Glutamatergic neuron (in vitro differentiated cells): Measurements from ENCODE around the gene MEN1. TPM values are rescaled to one million over a fixed set of nuclear protein-coding genes. Genes with fewer than 3 reads are reported as not detected.

Experiments used
- DNase-seq: peaks from one replicate; pipeline ENCODE4 v3.0.0; 2022
- H3K27ac Mint-ChIP-seq: one replicate; pipeline ENCODE4 v1.8.0; 2020; ENCODE audit warnings: mild to moderate bottlenecking, mixed read lengths, inconsistent platforms; ENCODE audit not compliant: unreplicated experiment
- H3K27me3 Mint-ChIP-seq: one replicate; pipeline ENCODE4 v1.8.0; 2020; ENCODE audit warnings: mild to moderate bottlenecking, moderate library complexity, mixed read lengths, inconsistent platforms; ENCODE audit not compliant: unreplicated experiment
- H3K36me3 Mint-ChIP-seq: one replicate; pipeline ENCODE4 v1.8.0; 2020; ENCODE audit warnings: mild to moderate bottlenecking, mixed read lengths, inconsistent platforms; ENCODE audit not compliant: unreplicated experiment
- H3K4me1 Mint-ChIP-seq: one replicate; pipeline ENCODE4 v1.8.0; 2020; ENCODE audit warnings: mild to moderate bottlenecking, low read depth, mixed read lengths, inconsistent platforms; ENCODE audit not compliant: unreplicated experiment
- H3K4me3 Mint-ChIP-seq: one replicate; pipeline ENCODE4 v1.8.0; 2020; ENCODE audit warnings: mild to moderate bottlenecking, mixed read lengths, inconsistent platforms; ENCODE audit not compliant: unreplicated experiment
- H3K9me3 Mint-ChIP-seq: one replicate; pipeline ENCODE4 v1.8.0; 2020; ENCODE audit warnings: mild to moderate bottlenecking, moderate library complexity, mixed read lengths, inconsistent platforms; ENCODE audit not compliant: unreplicated experiment
- total RNA-seq: library from RNA; stranded (reverse); fragmentation: NEBNext Ultra II Directional; extraction: Animal tissue kit (Norgen Biotek cat#: 25700); gene quantifications from one replicate; pipeline ENCODE4 v1.2.1, GENCODE V29; 2021; ENCODE audit not compliant: unreplicated experiment
- TF ChIP-seq, protein P1 (sequence below): fragments of 200-600 bp; sonication (generic); IDR thresholded peaks from one replicate; pipeline ENCODE4 v1.5.0; 2021; ENCODE audit not compliant: partially characterized antibody, unreplicated experiment

MEN1 gene
- total RNA-seq, 1 donor from 2014 or later = 39.7 TPM

DNA sequence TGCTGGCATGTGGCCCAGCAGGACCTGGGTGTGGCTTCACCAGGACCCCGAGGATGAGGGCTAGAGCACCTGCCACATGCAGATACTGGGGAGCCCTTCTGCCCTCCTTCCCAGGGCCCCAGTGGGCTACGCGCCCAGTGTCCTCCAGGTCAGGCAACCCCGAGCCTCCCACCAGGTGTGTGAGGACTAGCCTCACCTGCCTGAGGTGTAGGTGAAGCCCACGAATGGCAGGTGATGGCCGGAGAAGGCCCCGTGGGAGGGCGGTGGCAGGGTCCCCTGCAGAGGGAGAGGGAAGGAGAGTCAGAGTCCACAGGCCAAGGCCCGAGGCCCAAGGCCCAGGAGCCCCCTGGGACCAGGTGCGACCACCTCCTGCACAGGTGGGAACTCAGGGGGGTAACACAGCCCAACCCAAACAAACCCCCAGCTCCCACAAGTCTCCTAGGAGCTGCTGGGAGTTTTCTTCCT is 27.6 kb upstream of the MEN1 start:
- peaks cover 1% of the 10 kb centered on the region for H3K9me3 Mint-ChIP-seq
- H3K27ac Mint-ChIP-seq = no peak overlapping the region
- H3K36me3 Mint-ChIP-seq = peaks cover 4% of the 10 kb centered on the region
- peaks cover 1% of the 10 kb centered on the region for H3K4me1 Mint-ChIP-seq
- no peak overlapping the region for H3K4me3 Mint-ChIP-seq
- DNase-seq = no peak
- H3K27me3 Mint-ChIP-seq = peaks cover 11% of the 10 kb centered on the region
- TF ChIP-seq, protein P1, sequence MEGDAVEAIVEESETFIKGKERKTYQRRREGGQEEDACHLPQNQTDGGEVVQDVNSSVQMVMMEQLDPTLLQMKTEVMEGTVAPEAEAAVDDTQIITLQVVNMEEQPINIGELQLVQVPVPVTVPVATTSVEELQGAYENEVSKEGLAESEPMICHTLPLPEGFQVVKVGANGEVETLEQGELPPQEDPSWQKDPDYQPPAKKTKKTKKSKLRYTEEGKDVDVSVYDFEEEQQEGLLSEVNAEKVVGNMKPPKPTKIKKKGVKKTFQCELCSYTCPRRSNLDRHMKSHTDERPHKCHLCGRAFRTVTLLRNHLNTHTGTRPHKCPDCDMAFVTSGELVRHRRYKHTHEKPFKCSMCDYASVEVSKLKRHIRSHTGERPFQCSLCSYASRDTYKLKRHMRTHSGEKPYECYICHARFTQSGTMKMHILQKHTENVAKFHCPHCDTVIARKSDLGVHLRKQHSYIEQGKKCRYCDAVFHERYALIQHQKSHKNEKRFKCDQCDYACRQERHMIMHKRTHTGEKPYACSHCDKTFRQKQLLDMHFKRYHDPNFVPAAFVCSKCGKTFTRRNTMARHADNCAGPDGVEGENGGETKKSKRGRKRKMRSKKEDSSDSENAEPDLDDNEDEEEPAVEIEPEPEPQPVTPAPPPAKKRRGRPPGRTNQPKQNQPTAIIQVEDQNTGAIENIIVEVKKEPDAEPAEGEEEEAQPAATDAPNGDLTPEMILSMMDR = no peak

DNA sequence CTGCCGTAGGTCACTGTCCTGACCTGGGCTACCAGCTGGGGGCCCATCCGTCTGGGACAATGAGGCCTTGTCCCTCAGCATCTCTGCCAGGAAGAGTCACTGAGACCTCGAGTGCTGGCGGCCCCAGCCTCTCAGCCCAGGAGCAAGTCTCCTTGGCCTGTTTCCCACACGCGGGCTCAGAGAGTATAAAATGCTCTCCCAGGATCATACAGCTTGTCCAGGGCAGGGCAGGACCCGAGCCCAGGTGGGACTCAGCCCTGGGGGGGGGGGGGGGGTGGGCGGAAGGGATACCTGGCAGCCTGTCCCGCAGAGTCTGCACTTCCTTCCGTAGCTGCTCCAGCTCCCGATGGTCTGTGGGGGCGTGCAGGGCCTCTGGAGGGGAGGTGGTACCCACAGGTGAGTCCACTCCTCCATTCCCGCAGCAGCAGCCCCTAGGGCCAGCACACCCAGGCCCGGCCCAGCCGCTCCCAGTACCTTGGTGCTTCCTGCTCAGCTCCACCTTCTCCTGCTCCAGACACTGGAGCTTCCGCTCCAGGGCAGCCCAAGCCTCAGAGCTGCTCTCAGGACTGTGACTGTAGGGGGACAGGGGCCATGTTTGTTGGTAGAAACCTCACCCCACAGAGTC is 26.2 kb upstream of the MEN1 start:
- no peak for DNase-seq
- H3K4me3 Mint-ChIP-seq = no peak overlapping the region
- peaks cover 7% of the 10 kb centered on the region for H3K4me1 Mint-ChIP-seq
- H3K36me3 Mint-ChIP-seq = peaks cover 4% of the 10 kb centered on the region
- peaks cover 11% of the 10 kb centered on the region for H3K27me3 Mint-ChIP-seq
- TF ChIP-seq, protein P1 = no peak
- H3K27ac Mint-ChIP-seq = no peak overlapping the region
- peaks cover 3% of the 10 kb centered on the region for H3K9me3 Mint-ChIP-seq

DNA sequence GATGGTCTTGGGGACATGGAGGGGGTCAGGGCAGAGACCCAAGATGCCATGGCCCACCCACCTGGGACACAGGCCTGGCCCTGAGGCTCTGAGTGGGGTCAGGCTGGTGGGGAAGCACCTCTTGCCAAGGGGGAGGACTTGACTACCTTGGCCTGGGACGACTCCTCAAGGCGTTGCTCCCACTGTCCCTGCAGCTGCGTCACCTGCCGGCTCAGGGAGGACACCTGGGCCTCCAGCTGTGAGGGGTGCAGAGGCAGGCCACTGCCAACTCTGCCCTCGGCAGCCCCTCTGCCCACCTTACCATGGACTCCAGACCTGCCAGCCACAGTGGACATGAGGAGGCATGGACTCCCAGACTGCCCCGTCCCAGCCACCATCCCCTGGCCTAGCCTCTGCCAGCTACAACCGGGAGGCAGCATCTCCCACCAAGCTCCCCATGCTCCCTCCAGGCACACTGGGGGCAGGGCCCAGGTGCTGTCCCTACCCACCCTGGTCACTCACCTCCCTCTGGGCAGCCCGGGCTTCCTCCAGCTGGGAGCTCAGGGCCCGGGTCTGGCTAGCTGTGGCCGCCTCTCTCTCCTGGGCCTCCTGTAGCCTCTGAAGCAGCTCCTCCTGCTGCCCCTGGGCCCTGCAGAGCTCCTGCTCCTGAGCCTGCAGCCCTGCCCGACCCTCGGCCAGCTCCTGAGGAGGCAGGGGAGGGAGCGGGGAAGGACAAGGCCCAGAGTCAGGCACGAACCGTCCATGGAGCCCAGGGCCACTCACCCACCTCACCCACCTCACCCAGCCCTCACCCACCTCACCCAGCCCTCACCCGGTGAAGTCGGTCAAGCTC is 25.5 kb upstream of the MEN1 start:
- peaks cover 9% of the 10 kb centered on the region for H3K27me3 Mint-ChIP-seq
- TF ChIP-seq, protein P1 = no peak
- peaks cover 7% of the 10 kb centered on the region for H3K4me1 Mint-ChIP-seq

DNA sequence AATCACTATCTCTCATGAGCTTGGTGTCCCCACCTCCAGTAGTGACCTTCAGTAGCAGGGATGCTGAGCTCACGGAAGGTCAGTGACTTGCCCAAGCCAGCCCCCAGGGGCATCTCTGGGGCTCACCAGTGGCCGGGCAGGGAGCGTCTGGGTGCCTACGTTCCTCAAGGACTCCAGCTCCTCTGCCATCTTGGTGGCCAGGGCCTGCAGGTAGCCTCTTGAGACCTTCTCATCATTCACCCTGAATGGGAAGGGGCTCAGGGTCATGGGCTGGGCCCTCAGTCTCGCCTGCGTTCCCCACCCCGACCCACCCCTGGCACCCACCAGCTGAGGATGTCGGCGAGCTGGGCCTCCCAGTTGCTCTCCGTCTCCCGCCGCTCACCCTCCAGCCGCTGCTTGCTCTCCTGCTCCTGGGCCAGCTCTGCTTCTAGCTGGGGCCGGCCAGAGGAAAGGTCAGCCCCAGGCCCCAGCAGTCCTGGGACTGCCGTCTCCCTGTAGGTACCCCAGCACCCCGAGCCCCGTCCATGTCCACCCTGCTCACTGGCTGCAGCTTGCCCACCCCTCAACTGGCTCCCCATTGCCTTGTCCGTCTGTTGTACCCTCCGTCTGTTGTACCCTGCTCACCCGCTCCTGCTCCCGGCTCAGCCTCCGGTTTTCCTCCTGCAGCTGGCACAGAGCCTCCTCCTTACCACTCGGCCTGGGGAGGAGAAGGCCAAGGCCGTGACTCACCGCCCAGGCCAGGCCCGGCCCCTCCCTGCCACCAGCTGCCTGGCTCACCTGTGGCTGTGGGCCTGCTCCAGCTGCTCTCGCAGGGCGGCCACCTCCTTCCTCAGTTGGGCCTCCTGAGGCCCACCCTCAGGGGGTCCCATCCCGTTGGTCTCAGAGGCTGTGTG is 24.6 kb upstream of the MEN1 start:
- Mint-ChIP-seq H3K9me3 (peaks cover 3% of the 10 kb centered on the region), H3K4me1 (peaks cover 7% of the 10 kb centered on the region), H3K36me3 (peaks cover 4% of the 10 kb centered on the region), H3K27me3 (peaks cover 9% of the 10 kb centered on the region), H3K4me3 (no peak overlapping the region), H3K27ac (no peak overlapping the region)
- TF ChIP-seq, protein P1 = no peak
- DNase-seq = no peak

More for the DNA sequence above, 25.5 kb upstream of the MEN1 start:
- Mint-ChIP-seq H3K27ac (no peak overlapping the region), H3K4me3 (no peak overlapping the region), H3K9me3 (peaks cover 3% of the 10 kb centered on the region), H3K36me3 (peaks cover 4% of the 10 kb centered on the region)
- DNase-seq = no peak
